VCaP (cell line): ENCODE data around the gene SGSM2.

ENCODE experiments used
- H3K27ac ChIP-seq: fragments of 450-650 bp; 2 replicates; pipeline ENCODE4 v1.5.1; 2017
- TF ChIP-seq, protein P1 (sequence below): fragments of 450-650 bp; conservative IDR thresholded peaks from 2 replicates; pipeline ENCODE4 v1.5.1; 2017; ENCODE audit warnings: mild to moderate bottlenecking, moderate library complexity

The SGSM2 gene

DNA sequence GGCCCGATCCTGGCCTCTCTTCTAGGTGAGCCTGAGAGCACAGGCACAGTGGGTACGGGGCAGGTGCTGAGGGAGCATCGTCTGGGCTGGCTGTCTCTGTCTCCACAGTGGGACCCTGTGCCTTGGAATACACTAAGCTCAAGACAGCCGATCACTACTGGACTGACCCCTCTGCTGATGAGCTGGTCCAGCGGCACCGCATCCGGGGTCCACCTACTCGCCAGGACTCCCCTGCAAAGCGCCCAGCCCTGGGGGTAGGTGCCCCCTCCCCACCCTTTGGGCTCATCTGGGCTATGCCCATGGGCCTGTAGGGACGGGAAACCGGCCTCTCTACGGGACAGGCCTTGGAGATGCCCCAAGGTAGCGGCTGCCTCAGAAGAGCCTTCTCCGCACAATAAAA, 25.6 kb downstream of the SGSM2 start:
- H3K27ac ChIP-seq, result no peak overlapping the region

DNA sequence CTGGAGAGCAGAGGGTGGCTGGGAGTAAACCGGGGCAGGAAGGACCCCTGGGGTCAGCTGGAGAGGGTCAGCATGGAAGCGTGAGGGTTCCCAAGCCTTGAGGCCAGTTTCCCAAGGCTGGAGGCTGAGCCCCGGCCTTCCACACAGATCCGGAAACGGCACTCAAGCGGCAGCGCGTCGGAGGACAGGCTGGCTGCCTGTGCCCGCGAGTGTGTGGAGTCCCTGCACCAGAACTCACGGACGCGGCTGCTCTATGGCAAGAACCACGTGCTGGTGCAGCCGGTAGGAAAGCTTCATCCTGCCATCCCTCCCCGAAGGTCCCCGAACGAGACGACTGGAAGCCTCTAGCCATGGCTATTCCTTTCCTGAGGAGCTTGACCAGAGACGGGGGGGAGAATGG, 26.0 kb downstream of the SGSM2 start:
- TF ChIP-seq, protein P1, sequence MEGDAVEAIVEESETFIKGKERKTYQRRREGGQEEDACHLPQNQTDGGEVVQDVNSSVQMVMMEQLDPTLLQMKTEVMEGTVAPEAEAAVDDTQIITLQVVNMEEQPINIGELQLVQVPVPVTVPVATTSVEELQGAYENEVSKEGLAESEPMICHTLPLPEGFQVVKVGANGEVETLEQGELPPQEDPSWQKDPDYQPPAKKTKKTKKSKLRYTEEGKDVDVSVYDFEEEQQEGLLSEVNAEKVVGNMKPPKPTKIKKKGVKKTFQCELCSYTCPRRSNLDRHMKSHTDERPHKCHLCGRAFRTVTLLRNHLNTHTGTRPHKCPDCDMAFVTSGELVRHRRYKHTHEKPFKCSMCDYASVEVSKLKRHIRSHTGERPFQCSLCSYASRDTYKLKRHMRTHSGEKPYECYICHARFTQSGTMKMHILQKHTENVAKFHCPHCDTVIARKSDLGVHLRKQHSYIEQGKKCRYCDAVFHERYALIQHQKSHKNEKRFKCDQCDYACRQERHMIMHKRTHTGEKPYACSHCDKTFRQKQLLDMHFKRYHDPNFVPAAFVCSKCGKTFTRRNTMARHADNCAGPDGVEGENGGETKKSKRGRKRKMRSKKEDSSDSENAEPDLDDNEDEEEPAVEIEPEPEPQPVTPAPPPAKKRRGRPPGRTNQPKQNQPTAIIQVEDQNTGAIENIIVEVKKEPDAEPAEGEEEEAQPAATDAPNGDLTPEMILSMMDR, result no peak
- H3K27ac ChIP-seq, result no peak overlapping the region

More for the DNA sequence above, 25.6 kb downstream of the SGSM2 start:
- TF ChIP-seq, protein P1, result no peak

DNA sequence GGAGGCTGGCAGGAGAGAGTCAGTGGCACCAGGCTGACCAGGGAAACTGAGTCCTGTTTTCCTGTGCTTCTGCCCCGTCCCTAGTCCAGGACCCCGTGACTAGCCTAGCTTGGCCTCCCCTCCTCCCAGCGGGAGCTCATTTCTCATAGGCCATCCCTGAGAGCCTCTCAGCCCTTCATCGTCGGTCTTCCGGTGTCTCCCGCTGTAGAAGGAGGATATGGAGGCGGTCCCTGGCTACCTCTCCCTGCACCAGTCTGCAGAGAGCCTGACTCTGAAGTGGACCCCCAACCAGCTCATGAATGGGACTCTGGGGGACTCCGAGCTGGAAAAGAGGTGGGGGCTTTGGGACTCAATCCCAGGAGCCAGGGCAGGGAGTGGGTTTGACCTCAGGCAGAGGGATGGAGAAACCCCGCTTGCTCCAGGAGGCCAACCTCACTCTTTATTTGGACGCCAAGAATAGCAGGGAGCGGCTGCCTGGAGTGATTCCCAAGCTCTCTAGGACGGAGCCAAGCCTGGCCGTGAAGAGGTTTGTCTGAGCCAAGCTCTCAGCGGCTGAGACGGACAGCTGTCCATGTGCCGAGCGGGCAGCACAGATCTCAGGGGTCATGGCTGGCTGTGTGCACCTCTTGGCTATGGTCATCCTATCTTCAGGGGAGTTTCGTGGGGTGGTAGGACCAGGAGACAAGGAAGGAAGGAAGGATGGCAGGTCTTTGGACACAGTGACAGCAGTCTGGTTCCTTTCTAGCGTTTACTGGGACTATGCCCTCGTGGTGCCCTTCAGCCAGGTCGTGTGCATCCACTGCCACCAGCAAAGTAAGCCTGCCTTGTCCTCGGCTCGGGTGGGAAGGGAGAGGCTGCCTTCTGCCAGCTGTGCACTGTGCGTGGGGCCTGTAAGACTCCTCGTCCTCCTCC, 26.8 kb downstream of the SGSM2 start:
- TF ChIP-seq, protein P1, result no peak
- no peak overlapping the region for H3K27ac ChIP-seq

DNA sequence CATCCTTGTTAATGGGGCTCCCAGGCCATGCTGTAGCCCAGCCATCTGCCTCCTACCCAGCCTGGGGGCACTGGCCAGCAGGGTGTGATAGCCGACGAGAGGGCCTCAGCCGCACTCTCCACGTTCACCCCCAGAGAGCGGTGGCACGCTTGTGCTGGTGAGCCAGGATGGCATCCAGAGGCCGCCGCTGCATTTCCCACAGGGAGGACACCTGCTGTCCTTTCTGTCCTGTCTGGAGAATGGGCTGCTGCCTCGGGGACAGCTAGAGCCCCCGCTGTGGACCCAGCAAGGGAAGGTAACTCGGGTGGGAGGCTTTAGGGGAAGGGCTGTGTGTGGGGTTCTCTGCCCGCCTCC, 27.4 kb downstream of the SGSM2 start:
- H3K27ac ChIP-seq, result no peak overlapping the region
- TF ChIP-seq, protein P1, result no peak

DNA sequence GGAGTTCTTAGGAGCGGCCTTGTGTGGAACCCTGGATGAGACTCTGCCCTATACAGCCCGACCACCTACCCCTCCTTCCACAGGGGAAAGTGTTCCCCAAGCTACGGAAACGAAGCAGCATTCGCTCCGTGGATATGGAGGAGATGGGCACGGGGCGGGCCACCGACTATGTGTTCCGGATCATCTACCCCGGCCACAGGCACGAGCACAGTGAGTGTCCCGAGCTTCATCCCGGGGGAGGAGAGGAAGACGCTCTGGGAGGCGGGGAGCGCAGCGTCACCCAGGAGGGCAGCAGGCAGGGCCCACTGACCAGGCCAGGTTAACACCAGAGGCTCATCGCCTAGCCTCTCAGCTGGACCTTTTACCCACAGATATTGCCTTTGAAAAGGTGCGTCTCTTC, 27.8 kb downstream of the SGSM2 start:
- H3K27ac ChIP-seq, result no peak overlapping the region
- TF ChIP-seq, protein P1, result no peak

DNA sequence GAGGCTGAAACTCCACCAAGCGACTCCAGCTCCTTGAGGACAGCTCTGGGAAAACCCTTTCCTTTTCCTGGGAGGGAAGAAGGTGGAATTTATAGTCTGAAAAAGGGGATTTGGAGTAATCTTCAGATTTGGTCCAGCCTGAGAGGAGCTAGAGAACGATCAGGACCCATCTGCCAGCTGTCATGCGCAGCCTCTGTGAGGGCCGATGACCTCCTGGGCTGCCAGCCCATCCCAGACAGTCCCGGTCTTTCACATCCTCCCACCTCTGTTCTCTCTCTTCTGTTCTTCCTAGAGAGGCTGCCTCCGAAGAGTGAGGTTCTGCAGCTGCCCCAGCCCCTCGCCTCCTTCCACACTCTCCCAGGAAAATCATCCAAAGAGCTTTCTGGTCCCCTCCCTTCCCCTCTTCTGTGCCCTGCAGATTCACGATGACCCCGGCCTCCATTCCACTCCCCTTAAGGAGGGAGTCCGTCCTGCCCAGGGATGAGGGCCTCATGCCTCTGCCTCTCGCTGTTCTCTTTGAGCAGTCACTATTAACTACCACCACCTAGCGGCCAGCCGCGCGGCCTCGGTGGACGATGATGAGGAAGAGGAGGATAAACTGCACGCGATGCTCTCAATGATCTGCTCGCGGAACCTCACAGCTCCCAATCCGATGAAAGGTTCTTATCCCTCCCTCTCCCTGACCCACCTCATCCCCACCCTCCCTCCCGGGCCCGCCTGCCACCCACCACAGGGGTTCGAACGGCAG, 29.6 kb downstream of the SGSM2 start:
- TF ChIP-seq, protein P1, result peak; percentile 58
- no peak overlapping the region for H3K27ac ChIP-seq

DNA sequence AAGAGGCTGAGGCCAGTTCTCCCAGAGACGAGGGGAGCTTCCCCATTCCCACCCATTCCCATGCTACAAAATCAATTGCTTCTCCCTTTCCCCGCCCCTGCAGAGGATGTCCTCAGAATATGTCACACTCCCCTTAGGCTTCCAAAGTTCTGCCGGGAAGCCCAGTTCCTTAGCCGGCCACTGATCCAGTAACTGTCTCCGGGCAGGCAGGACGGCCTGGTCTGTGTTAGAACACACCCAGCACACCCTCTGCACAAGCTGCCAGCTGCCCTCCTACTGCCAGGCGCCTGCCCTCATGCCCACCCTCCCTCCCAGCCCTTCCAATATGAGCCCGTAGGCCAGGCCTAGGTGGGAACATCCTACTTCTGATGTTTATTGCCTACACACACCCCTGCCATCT, 31.1 kb downstream of the SGSM2 start:
- TF ChIP-seq, protein P1, result no peak
- no peak overlapping the region for H3K27ac ChIP-seq
